ENCODE results near the gene LBH. TPM values are rescaled to one million over a fixed set of nuclear protein-coding genes. Genes with fewer than 3 reads are reported as not detected.

The LBH gene
- total RNA-seq, 4 donors from 2014 or later, result 7.0 to 37.8 (median 16.3) TPM

- peak; percentile 30 for DNase-seq
- WGBS, 2 donors (ENCODE audit: low coverage in 1 of 2), result 25 to 27% methylated on average over 4 to 12 of the region's 12 CpGs
- intact Hi-C loops (cut with DNase I; ENCODE audit: low total_unique reads) (no loop called here), in situ Hi-C loops (cut with MboI; ENCODE audit: low pct_ligation_motif_present in 1 of 4, low pct_unique_long_range_greater_than_20kb in 1 of 4, low sequenced_read_pairs in 3 of 4) (loop anchor here in 2 of 4 donors (25.0 kb wide), 2 partner anchors 178 to 203 kb away; partner anchors contain the start of gene LCLAT1 (in 1 of the 2))
- no peaks in the 10 kb centered on the region for H3K9me3 ChIP-seq
- peak overlapping the region; percentile 85 to 92 (median 90) for H3K27ac ChIP-seq
- H3K4me3 ChIP-seq, result peak overlapping the region in 2 of 4 donors; percentile 64 to 81
- H3K36me3 ChIP-seq, result no peaks in the 10 kb centered on the region
- H3K27me3 ChIP-seq, result peaks cover 46% of the 10 kb centered on the region
- H3K4me1 ChIP-seq, result peaks cover 5 to 54% (median 26%) of the 10 kb centered on the region in 4 donors
- TF ChIP-seq CTCF (IDR thresholded peaks at IDR 0.05), result no peak
- peak; percentile 33 to 51 (median 41) for TF ChIP-seq POLR2AphosphoS5 (IDR thresholded peaks at IDR 0.05)
Measured at GRCh38 chr2:30234180-30234971, 3.0 kb downstream of the LBH start.

- 76 to 82% methylated on average over 4 to 6 of the region's 6 CpGs for WGBS, 2 donors (ENCODE audit: low coverage in 1 of 2)
- intact Hi-C loops (cut with DNase I; ENCODE audit: low total_unique reads), result no loop called here
- no peak for DNase-seq
- peaks cover 11 to 62% (median 32%) of the 10 kb centered on the region in 4 donors for H3K4me1 ChIP-seq
- in situ Hi-C loops (cut with MboI; ENCODE audit: low pct_ligation_motif_present in 1 of 4, low pct_unique_long_range_greater_than_20kb in 1 of 4, low sequenced_read_pairs in 3 of 4), result loop anchor here in 2 of 4 donors (25.0 kb wide), 2 partner anchors 177 to 202 kb away; partner anchors contain the start of gene LCLAT1 (in 1 of the 2)
- no peaks in the 10 kb centered on the region for H3K9me3 ChIP-seq
- peak overlapping the region; percentile 85 to 92 (median 90) for H3K27ac ChIP-seq
- H3K27me3 ChIP-seq, result peaks cover 46% of the 10 kb centered on the region
- no peaks in the 10 kb centered on the region for H3K36me3 ChIP-seq
- peak overlapping the region in 1 of 4 donors; percentile 81 for H3K4me3 ChIP-seq
- TF ChIP-seq POLR2AphosphoS5 (IDR thresholded peaks at IDR 0.05), result no peak
- TF ChIP-seq POLR2A (IDR thresholded peaks at IDR 0.05), result no peak
- no peak for TF ChIP-seq CTCF (IDR thresholded peaks at IDR 0.05)
- no peak for TF ChIP-seq EP300 (IDR thresholded peaks at IDR 0.05; ENCODE audit: low read depth)
Measured at GRCh38 chr2:30235008-30235655, 3.8 kb downstream of the LBH start.

- Histone ChIP-seq H3K36me3 (no peaks in the 10 kb centered on the region), H3K27me3 (peaks cover 38% of the 10 kb centered on the region), H3K4me1 (peaks cover 14 to 62% (median 35%) of the 10 kb centered on the region in 4 donors), H3K27ac (peak overlapping the region in 3 of 4 donors; percentile 78 to 92 (median 87)), H3K9me3 (no peaks in the 10 kb centered on the region), H3K4me3 (no peak overlapping the region)
- DNase-seq, result no peak
- intact Hi-C loops (cut with DNase I; ENCODE audit: low total_unique reads), result no loop called here
- in situ Hi-C loops (cut with MboI; ENCODE audit: low pct_ligation_motif_present in 1 of 4, low pct_unique_long_range_greater_than_20kb in 1 of 4, low sequenced_read_pairs in 3 of 4), result loop anchor here in 2 of 4 donors (25.0 kb wide), 2 partner anchors 176 to 201 kb away; partner anchors contain the start of gene LCLAT1 (in 1 of the 2)
- whole genome bisulfite sequencing, 2 donors (ENCODE audit: low coverage in 1 of 2), result 50 to 69% methylated on average over 2 to 4 of the region's 4 CpGs
- TF ChIP-seq POLR2AphosphoS5 (IDR thresholded peaks at IDR 0.05) (no peak), POLR2A (IDR thresholded peaks at IDR 0.05) (no peak), CTCF (IDR thresholded peaks at IDR 0.05) (no peak), EP300 (IDR thresholded peaks at IDR 0.05; ENCODE audit: low read depth) (no peak)
Measured at GRCh38 chr2:30235859-30236535, 4.7 kb downstream of the LBH start.
